ENCODE results near the gene USP54.

DNA sequence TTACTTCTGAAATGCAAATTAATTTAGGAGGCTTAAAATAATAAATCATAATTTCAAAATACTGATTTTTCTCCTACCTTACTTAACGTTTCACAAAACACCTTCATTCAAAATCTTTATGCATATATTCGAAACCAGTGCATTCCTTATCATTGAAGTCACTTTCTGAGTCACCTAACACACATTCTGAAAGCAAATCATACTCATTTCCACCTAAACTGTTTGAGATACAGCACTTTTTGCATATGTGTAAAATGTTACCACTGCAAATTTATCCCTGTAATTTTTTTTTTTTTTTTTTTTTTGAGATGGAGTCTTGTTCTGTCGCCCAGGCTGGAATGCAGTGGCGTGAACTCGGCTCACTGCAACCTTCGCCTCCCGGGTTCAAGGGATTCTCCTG, 111.0 kb downstream of the USP54 start:
- TF ChIP-seq POLR2A (IDR thresholded peaks at IDR 0.05; ENCODE audit: insufficient read depth in 1 of 2, low read depth in 2 of 2, low read length in 2 of 2) (no peak), ZNF614 (CRISPR knock-in tag; IDR thresholded peaks at IDR 0.05; ENCODE audit: borderline replicate concordance) (no peak), EZH2 (conservative IDR thresholded peaks at IDR 0.05; ENCODE audit: low read depth, low read length) (no peak), SUZ12 (IDR thresholded peaks at IDR 0.05; ENCODE audit: low read depth, low read length) (no peak), EP300 (IDR thresholded peaks at IDR 0.05; ENCODE audit: low read depth in 2 of 2, low read length in 2 of 2) (no peak), EP300 (CRISPR knock-in tag; IDR thresholded peaks at IDR 0.05; ENCODE audit: borderline replicate concordance) (no peak), U2AF2 (IDR thresholded peaks at IDR 0.05; ENCODE audit: low read depth, low read length) (no peak), SMAD3 (CRISPR knock-in tag; IDR thresholded peaks at IDR 0.05) (no peak)
- TF ChIP-seq, protein P1, sequence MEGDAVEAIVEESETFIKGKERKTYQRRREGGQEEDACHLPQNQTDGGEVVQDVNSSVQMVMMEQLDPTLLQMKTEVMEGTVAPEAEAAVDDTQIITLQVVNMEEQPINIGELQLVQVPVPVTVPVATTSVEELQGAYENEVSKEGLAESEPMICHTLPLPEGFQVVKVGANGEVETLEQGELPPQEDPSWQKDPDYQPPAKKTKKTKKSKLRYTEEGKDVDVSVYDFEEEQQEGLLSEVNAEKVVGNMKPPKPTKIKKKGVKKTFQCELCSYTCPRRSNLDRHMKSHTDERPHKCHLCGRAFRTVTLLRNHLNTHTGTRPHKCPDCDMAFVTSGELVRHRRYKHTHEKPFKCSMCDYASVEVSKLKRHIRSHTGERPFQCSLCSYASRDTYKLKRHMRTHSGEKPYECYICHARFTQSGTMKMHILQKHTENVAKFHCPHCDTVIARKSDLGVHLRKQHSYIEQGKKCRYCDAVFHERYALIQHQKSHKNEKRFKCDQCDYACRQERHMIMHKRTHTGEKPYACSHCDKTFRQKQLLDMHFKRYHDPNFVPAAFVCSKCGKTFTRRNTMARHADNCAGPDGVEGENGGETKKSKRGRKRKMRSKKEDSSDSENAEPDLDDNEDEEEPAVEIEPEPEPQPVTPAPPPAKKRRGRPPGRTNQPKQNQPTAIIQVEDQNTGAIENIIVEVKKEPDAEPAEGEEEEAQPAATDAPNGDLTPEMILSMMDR (CRISPR knock-in tag; IDR thresholded peaks at IDR 0.05) = no peak
- TF ChIP-seq, protein P2, sequence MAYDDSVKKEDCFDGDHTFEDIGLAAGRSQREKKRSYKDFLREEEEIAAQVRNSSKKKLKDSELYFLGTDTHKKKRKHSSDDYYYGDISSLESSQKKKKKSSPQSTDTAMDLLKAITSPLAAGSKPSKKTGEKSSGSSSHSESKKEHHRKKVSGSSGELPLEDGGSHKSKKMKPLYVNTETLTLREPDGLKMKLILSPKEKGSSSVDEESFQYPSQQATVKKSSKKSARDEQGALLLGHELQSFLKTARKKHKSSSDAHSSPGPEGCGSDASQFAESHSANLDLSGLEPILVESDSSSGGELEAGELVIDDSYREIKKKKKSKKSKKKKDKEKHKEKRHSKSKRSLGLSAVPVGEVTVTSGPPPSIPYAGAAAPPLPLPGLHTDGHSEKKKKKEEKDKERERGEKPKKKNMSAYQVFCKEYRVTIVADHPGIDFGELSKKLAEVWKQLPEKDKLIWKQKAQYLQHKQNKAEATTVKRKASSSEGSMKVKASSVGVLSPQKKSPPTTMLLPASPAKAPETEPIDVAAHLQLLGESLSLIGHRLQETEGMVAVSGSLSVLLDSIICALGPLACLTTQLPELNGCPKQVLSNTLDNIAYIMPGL (CRISPR knock-in tag; IDR thresholded peaks at IDR 0.05; ENCODE audit: borderline replicate concordance in 1 of 2, low read depth in 1 of 2) = no peak
